Common myeloid progenitor, CD34-positive (primary cell): ENCODE results near the gene PTGER2.

Experiments
- CTCF ChIA-PET: fragments of 350-600 bp; sonication (Branson Sonifier 250); formaldehyde crosslinking; loops from one replicate; lab custom pipeline; 2021; ENCODE audit warnings: antibody characterized with exemption; lab: Charles Lee
- POLR2A ChIA-PET: fragments of 350-600 bp; sonication (Branson Sonifier 250); formaldehyde crosslinking; loops from one replicate; lab custom pipeline; 2021; ENCODE audit warnings: antibody characterized with exemption; lab: Charles Lee
- DNase-seq, 3 donors: peaks; one replicate each; pipeline versions ENCODE4 v3.0.0 to v3.0.0-alpha.2; 2013
- H3K27ac ChIP-seq, 2 experiments: 1 replicate in 1 of 2; 2 replicates in 1 of 2; pipeline ENCODE4 v1.7.0; 2013; ENCODE audit warnings: inconsistent platforms in 2 of 2, low read length in 2 of 2, mild to moderate bottlenecking in 2 of 2, low read depth in 1 of 2, moderate library complexity in 1 of 2; ENCODE audit not compliant: severe bottlenecking in 2 of 2, insufficient read depth in 1 of 2, poor library complexity in 1 of 2
- H3K27me3 ChIP-seq, 5 experiments: replicated peaks in 2 of 5; 1 replicate in 3 of 5; 2 replicates in 2 of 5; pipeline versions ENCODE4 v1.6.1 to v1.7.0; 2013; ENCODE audit warnings: low read length in 4 of 5, mild to moderate bottlenecking in 2 of 5, moderate library complexity in 2 of 5, inconsistent platforms in 1 of 5; ENCODE audit not compliant: insufficient read depth in 5 of 5, control insufficient read depth in 4 of 5
- H3K36me3 ChIP-seq, 4 experiments: 1 replicate in 2 of 4; 2 replicates in 2 of 4; pipeline versions ENCODE4 v1.6.1 to v1.7.0; 2013; ENCODE audit warnings: low read length in 3 of 4, control low read depth in 1 of 4, mild to moderate bottlenecking in 1 of 4; ENCODE audit not compliant: control insufficient read depth in 4 of 4, insufficient read depth in 4 of 4
- H3K4me1 ChIP-seq, 4 experiments: 1 replicate in 3 of 4; 2 replicates in 1 of 4; pipeline versions ENCODE4 v1.6.1 to v1.7.1; 2013; ENCODE audit warnings: low read length in 3 of 4, mild to moderate bottlenecking in 3 of 4, control low read depth in 1 of 4, inconsistent platforms in 1 of 4, moderate library complexity in 1 of 4; ENCODE audit not compliant: control insufficient read depth in 4 of 4, insufficient read depth in 4 of 4; ENCODE audit errors: control extremely low read depth in 1 of 4
- H3K4me3 ChIP-seq, 7 experiments: 1 replicate in 4 of 7; 2 replicates in 3 of 7; pipeline versions ENCODE4 v1.5.1 to v1.7.0; 2013; ENCODE audit warnings: mild to moderate bottlenecking in 7 of 7, low read length in 6 of 7, moderate library complexity in 6 of 7, inconsistent platforms in 2 of 7, low read depth in 2 of 7, control low read depth in 1 of 7; ENCODE audit not compliant: insufficient read depth in 4 of 7, control insufficient read depth in 1 of 7; ENCODE audit errors: extremely low read depth in 1 of 7
- H3K9me3 ChIP-seq, 5 experiments: 1 replicate in 4 of 5; 2 replicates in 1 of 5; pipeline versions ENCODE4 v1.6.1 to v1.7.1; 2013; ENCODE audit warnings: low read length in 4 of 5, mild to moderate bottlenecking in 2 of 5, inconsistent platforms in 1 of 5, low read depth in 1 of 5, moderate library complexity in 1 of 5; ENCODE audit not compliant: control insufficient read depth in 4 of 5, insufficient read depth in 2 of 5; ENCODE audit errors: control extremely low read depth in 1 of 5
- WGBS: methylation state at CpG from one replicate; pipeline ENCODE4 v1.1.5; 2013; ENCODE audit not compliant: insufficient coverage; 5-methylcytosine and 5-hydroxymethylcytosine counted together

The PTGER2 gene

GRCh38 chr14:52304248-52304904 lies 9.7 kb upstream of the PTGER2 start:
- Histone ChIP-seq H3K4me1 (peaks cover 0 to 17% (median 5%) of the 10 kb centered on the region in 4 experiments), H3K4me3 (no peak overlapping the region), H3K27ac (no peak overlapping the region), H3K27me3 (no peaks in the 10 kb centered on the region), H3K36me3 (no peaks in the 10 kb centered on the region), H3K9me3 (no peaks in the 10 kb centered on the region)
- 100% methylated on average over 3 of the region's 4 CpGs for WGBS
- POLR2A ChIA-PET, result no interaction called here
- no peak for DNase-seq
- CTCF ChIA-PET, result interaction anchor here (1.0 to 1.6 kb wide), 5 partner anchors 10 to 171 kb away, joined by 3 to 4 read pairs (median 4); partner anchors contain the start of gene PTGER2

GRCh38 chr14:52305014-52305413 lies 9.1 kb upstream of the PTGER2 start:
- POLR2A ChIA-PET, result no interaction called here
- WGBS, result no CpG with 5 or more reads among the region's 6 CpGs
- no peak overlapping the region for H3K4me3 ChIP-seq
- no peaks in the 10 kb centered on the region for H3K27me3 ChIP-seq
- peaks cover 6 to 23% (median 11%) of the 10 kb centered on the region in 4 experiments for H3K4me1 ChIP-seq
- H3K9me3 ChIP-seq, result no peaks in the 10 kb centered on the region
- H3K36me3 ChIP-seq, result no peaks in the 10 kb centered on the region
- CTCF ChIA-PET, result interaction anchor here (1.0 to 1.6 kb wide), 3 partner anchors 9 to 38 kb away, joined by 3 to 4 read pairs (median 3); partner anchors contain the start of gene PTGER2
- H3K27ac ChIP-seq, result no peak overlapping the region
- no peak for DNase-seq

GRCh38 chr14:52307376-52307775 lies 6.7 kb upstream of the PTGER2 start:
- Histone ChIP-seq H3K4me1 (peaks cover 19 to 47% (median 33%) of the 10 kb centered on the region in 4 experiments), H3K36me3 (no peaks in the 10 kb centered on the region), H3K4me3 (no peak overlapping the region), H3K27me3 (no peaks in the 10 kb centered on the region), H3K9me3 (no peaks in the 10 kb centered on the region), H3K27ac (no peak overlapping the region)
- DNase-seq, result no peak
- ChIA-PET CTCF (interaction anchor here (1.6 kb wide), 1 partner anchor 11 kb away, joined by 3 read pairs; no protein-coding TSS in a partner anchor), POLR2A (no interaction called here)
- WGBS, result 100% methylated on average over 1 of the region's 4 CpGs

- POLR2A ChIA-PET, result no interaction called here
- Histone ChIP-seq H3K27me3 (no peaks in the 10 kb centered on the region), H3K36me3 (no peaks in the 10 kb centered on the region), H3K27ac (no peak overlapping the region), H3K4me3 (no peak overlapping the region), H3K9me3 (no peaks in the 10 kb centered on the region), H3K4me1 (peaks cover 25 to 52% (median 38%) of the 10 kb centered on the region in 4 experiments)
- CTCF ChIA-PET, result interaction anchor here (1.6 kb wide), 1 partner anchor 12 kb away, joined by 3 read pairs; no protein-coding TSS in a partner anchor
- WGBS, result 13% methylated on average over 1 of the region's 2 CpGs
- peak in 2 of 3 donors; percentile 34 to 53 for DNase-seq
These were observed 6.2 kb upstream of the PTGER2 start for GRCh38 chr14:52307905-52308304.

DNA sequence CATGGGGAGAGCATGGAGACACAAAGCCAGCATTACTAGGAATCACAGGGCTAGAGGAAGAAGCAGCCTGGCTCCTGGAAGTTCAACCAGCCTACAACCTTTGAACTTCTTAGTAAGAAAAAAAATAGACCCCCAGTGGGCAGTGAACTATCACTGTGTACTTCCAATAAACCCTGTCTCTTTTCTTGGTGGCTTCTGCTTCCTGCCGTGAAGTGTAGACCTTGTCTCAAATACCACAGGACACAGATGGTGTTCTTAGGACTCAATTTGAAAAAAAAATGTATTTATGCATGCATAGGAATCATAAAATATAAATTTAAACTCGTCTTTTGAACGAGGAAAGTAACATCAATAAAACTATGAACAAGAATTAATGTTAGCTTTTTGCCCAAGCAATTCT lies 3.6 kb upstream of the PTGER2 start:
- H3K4me1 ChIP-seq, result peaks cover 31 to 72% (median 60%) of the 10 kb centered on the region in 4 experiments
- no peaks in the 10 kb centered on the region for H3K36me3 ChIP-seq
- ChIA-PET POLR2A (no interaction called here), CTCF (interaction anchor here (1.4 to 3.2 kb wide), 2 partner anchors 10 to 20 kb away, joined by 3 to 21 read pairs; no protein-coding TSS in a partner anchor)
- 0% methylated on average over 1 of the region's 3 CpGs for WGBS
- H3K9me3 ChIP-seq, result no peaks in the 10 kb centered on the region
- DNase-seq, result peak in 2 of 3 donors; percentile 89 to 94
- H3K27ac ChIP-seq, result peak overlapping the region; percentile 77 to 88
- no peaks in the 10 kb centered on the region for H3K27me3 ChIP-seq
- H3K4me3 ChIP-seq, result peak overlapping the region in 2 of 7 experiments; percentile 63 to 95

GRCh38 chr14:52312931-52313355 lies 1.2 kb upstream of the PTGER2 start:
- CTCF ChIA-PET, result interaction anchor here (1.2 to 3.2 kb wide), 2 partner anchors 12 to 163 kb away, joined by 3 to 21 read pairs; no protein-coding TSS in a partner anchor
- 42% methylated on average over 2 of the region's 5 CpGs for WGBS

DNA sequence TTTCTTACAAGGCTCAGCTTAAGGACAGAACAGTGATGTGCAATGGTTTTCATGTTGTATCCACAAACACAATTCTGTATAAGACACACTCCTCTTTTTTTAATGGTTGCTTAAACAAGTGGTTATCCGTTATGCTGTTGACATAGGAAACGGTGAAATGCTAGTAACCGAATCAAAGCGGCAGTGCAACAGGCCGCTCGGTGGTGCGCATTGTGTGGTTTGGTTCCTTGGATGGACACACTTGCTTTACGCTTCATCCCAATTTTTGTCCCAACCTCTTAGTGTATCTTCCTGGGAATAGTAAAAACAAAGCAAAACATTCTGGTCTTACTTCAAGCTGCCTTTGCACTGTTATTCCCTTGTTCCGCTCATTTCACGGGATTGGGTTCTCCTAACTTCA lies 650 bp upstream of the PTGER2 start:
- H3K9me3 ChIP-seq, result no peaks in the 10 kb centered on the region
- no peaks in the 10 kb centered on the region for H3K27me3 ChIP-seq
- no peaks in the 10 kb centered on the region for H3K36me3 ChIP-seq
- ChIA-PET POLR2A (interaction anchor here (0.6 kb wide), 1 partner anchor 384 kb away, joined by 3 read pairs; no protein-coding TSS in a partner anchor), CTCF (interaction anchor here (1.2 to 5.8 kb wide), 3 partner anchors 8 to 162 kb away, joined by 3 to 34 read pairs (median 3); no protein-coding TSS in a partner anchor)
- peak overlapping the region; percentile 77 to 88 for H3K27ac ChIP-seq
- peak overlapping the region; percentile 54 to 96 (median 90) for H3K4me3 ChIP-seq
- peaks cover 52 to 90% (median 83%) of the 10 kb centered on the region in 4 experiments for H3K4me1 ChIP-seq
- peak in 2 of 3 donors; percentile 52 to 54 for DNase-seq
- WGBS, result 11% methylated on average over 9 of the region's 10 CpGs

More at GRCh38 chr14:52312931-52313355, 1.2 kb upstream of the PTGER2 start:
- peaks cover 48 to 88% (median 79%) of the 10 kb centered on the region in 4 experiments for H3K4me1 ChIP-seq
- peak overlapping the region; percentile 77 to 88 for H3K27ac ChIP-seq
- H3K36me3 ChIP-seq, result no peaks in the 10 kb centered on the region
- no peaks in the 10 kb centered on the region for H3K27me3 ChIP-seq
- no peaks in the 10 kb centered on the region for H3K9me3 ChIP-seq
- peak overlapping the region; percentile 21 to 96 (median 90) for H3K4me3 ChIP-seq
- peak in 2 of 3 donors; percentile 22 to 34 for DNase-seq
- POLR2A ChIA-PET, result no interaction called here
